ENCODE data around the gene SCNN1B.

- TF ChIP-seq, protein P1, sequence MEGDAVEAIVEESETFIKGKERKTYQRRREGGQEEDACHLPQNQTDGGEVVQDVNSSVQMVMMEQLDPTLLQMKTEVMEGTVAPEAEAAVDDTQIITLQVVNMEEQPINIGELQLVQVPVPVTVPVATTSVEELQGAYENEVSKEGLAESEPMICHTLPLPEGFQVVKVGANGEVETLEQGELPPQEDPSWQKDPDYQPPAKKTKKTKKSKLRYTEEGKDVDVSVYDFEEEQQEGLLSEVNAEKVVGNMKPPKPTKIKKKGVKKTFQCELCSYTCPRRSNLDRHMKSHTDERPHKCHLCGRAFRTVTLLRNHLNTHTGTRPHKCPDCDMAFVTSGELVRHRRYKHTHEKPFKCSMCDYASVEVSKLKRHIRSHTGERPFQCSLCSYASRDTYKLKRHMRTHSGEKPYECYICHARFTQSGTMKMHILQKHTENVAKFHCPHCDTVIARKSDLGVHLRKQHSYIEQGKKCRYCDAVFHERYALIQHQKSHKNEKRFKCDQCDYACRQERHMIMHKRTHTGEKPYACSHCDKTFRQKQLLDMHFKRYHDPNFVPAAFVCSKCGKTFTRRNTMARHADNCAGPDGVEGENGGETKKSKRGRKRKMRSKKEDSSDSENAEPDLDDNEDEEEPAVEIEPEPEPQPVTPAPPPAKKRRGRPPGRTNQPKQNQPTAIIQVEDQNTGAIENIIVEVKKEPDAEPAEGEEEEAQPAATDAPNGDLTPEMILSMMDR (IDR thresholded peaks at IDR 0.05; ENCODE audit: insufficient read depth, low read length) = no peak
- no peak for TF ChIP-seq POLR2AphosphoS5 (IDR thresholded peaks at IDR 0.05; ENCODE audit: low read depth)
These were observed 83.3 kb downstream of the SCNN1B start for GRCh38 chr16:23385441-23385840.
